Cerebellar cortex (tissue), 1 donor: Measurements from ENCODE around the gene CCNB1IP1.
"Not testable (repeated sequence)": the region's sequence is repeated elsewhere in the genome, so short reads cannot be mapped to it uniquely, and the experiment has no call there.

Source experiments
- DNase-seq: peaks from one replicate; pipeline ENCODE4 v3.0.0-alpha.2; 2015; ENCODE audit warnings: low spot score

Gene CCNB1IP1

GRCh38 chr14:20332788-20333493, at the start of gene CCNB1IP1:
CCNB1IP1 (minus strand) TSS chr14:20333279; CDS start chr14:20316523, 16,756 bp downstream.
- peak; percentile 99 for DNase-seq

GRCh38 chr14:20382526-20382925, 49.4 kb upstream of the CCNB1IP1 start:
- DNase-seq: no peak

- DNase-seq: no peak
These were observed 48.3 kb upstream of the CCNB1IP1 start for GRCh38 chr14:20381341-20381740.

- no peak for DNase-seq
These were observed 47.6 kb upstream of the CCNB1IP1 start for GRCh38 chr14:20380681-20381080.

GRCh38 chr14:20379743-20380142, 46.7 kb upstream of the CCNB1IP1 start:
- DNase-seq: no peak

GRCh38 chr14:20377171-20377570, 44.1 kb upstream of the CCNB1IP1 start:
- no peak for DNase-seq

GRCh38 chr14:20376071-20376588, 43.1 kb upstream of the CCNB1IP1 start:
- no peak for DNase-seq

GRCh38 chr14:20375471-20375870, 42.4 kb upstream of the CCNB1IP1 start:
- DNase-seq: no peak

GRCh38 chr14:20372796-20373195, 39.7 kb upstream of the CCNB1IP1 start:
- no peak for DNase-seq

GRCh38 chr14:20365928-20366327, 32.8 kb upstream of the CCNB1IP1 start:
- DNase-seq: no peak

GRCh38 chr14:20358474-20358873, 25.4 kb upstream of the CCNB1IP1 start:
- DNase-seq: not testable (repeated sequence)

GRCh38 chr14:20356422-20356821, 23.3 kb upstream of the CCNB1IP1 start:
- DNase-seq: no peak

- DNase-seq: peak; percentile 34
These were observed 17.8 kb upstream of the CCNB1IP1 start for GRCh38 chr14:20350860-20351259.

GRCh38 chr14:20350282-20350681, 17.2 kb upstream of the CCNB1IP1 start:
- no peak for DNase-seq

GRCh38 chr14:20347747-20348146, 14.7 kb upstream of the CCNB1IP1 start:
- no peak for DNase-seq

- DNase-seq: no peak
These were observed 13.6 kb upstream of the CCNB1IP1 start for GRCh38 chr14:20346713-20347112.

GRCh38 chr14:20345366-20345765, 12.3 kb upstream of the CCNB1IP1 start:
- no peak for DNase-seq

GRCh38 chr14:20343862-20344220, 10.8 kb upstream of the CCNB1IP1 start:
- DNase-seq: no peak

- peak; percentile 100 for DNase-seq
These were observed 10.2 kb upstream of the CCNB1IP1 start, which contains the start of gene PARP2 for GRCh38 chr14:20343092-20343861. PARP2 (plus strand) TSS chr14:20343635; CDS start chr14:20343642, 7 bp downstream.

- DNase-seq: no peak
These were observed 8.6 kb upstream of the CCNB1IP1 start for GRCh38 chr14:20341646-20342045.

GRCh38 chr14:20341032-20341431, 8.0 kb upstream of the CCNB1IP1 start:
- not testable (repeated sequence) for DNase-seq

- DNase-seq: no peak
These were observed 938 bp upstream of the CCNB1IP1 start for GRCh38 chr14:20334017-20334416.

- no peak for DNase-seq
These were observed 389 bp upstream of the CCNB1IP1 start for GRCh38 chr14:20333494-20333841.
